CD14-positive monocyte (primary cell): ENCODE measurements around the gene CHRM4. TPM values are rescaled to one million over a fixed set of nuclear protein-coding genes. Genes with fewer than 3 reads are reported as not detected.
A peak's percentile ranks its signal among the peaks of the same experiment; 100 is the strongest.

Experiments used
- DNase-seq, 3 donors: peaks; one replicate each; pipeline ENCODE4 v3.0.0-alpha.2; 2011 to 2022
- H2AFZ ChIP-seq: 2 replicates; pipeline ENCODE4 v1.6.0; 2012; ENCODE audit warnings: mild to moderate bottlenecking, low read depth, low read length, inconsistent platforms; ENCODE audit not compliant: insufficient read depth, poor library complexity, severe bottlenecking
- H3K27ac ChIP-seq, 2 donors: 1 replicate in 1 of 2; 2 replicates in 1 of 2; pipeline ENCODE4 v1.5.1; 2012 to 2013; ENCODE audit warnings: low read length in 2 of 2, control low read depth in 1 of 2, inconsistent platforms in 1 of 2, low read depth in 1 of 2, mild to moderate bottlenecking in 1 of 2
- H3K27me3 ChIP-seq, 2 donors: one replicate each; pipeline versions ENCODE4 v1.6.0 to v1.6.1; 2011 to 2013; ENCODE audit warnings: low read length in 2 of 2; ENCODE audit not compliant: control insufficient read depth in 2 of 2, insufficient read depth in 2 of 2
- H3K36me3 ChIP-seq, 2 donors: replicated peaks in 1 of 2; 1 replicate in 1 of 2; 2 replicates in 1 of 2; pipeline versions ENCODE4 v1.5.1 to v1.6.1; 2012 to 2013; ENCODE audit warnings: low read length in 2 of 2, control low read depth in 1 of 2, inconsistent platforms in 1 of 2, mild to moderate bottlenecking in 1 of 2; ENCODE audit not compliant: insufficient read depth in 2 of 2, control insufficient read depth in 1 of 2
- H3K4me1 ChIP-seq, 2 donors: 1 replicate in 1 of 2; 2 replicates in 1 of 2; pipeline versions ENCODE4 v1.5.1 to v1.6.1; 2012 to 2013; ENCODE audit warnings: low read length in 2 of 2, control low read depth in 1 of 2, inconsistent platforms in 1 of 2, mild to moderate bottlenecking in 1 of 2, moderate library complexity in 1 of 2; ENCODE audit not compliant: insufficient read depth in 2 of 2, control insufficient read depth in 1 of 2
- H3K4me2 ChIP-seq: replicated peaks from 2 replicates; pipeline ENCODE3; 2012; ENCODE audit warnings: low read length, moderate library complexity, mild to moderate bottlenecking; ENCODE audit not compliant: poor library complexity, severe bottlenecking; ENCODE audit errors: extremely low read depth
- H3K4me3 ChIP-seq, 3 experiments: fragments of 200-600 bp in 1 of 3; sonication (generic) in 1 of 3; replicated peaks in 1 of 3; 1 replicate in 2 of 3; 2 replicates in 1 of 3; pipeline ENCODE4 v1.5.1; 2011 to 2013; ENCODE audit warnings: low read length in 3 of 3, mild to moderate bottlenecking in 3 of 3, control low read depth in 2 of 3, low read depth in 2 of 3, inconsistent platforms in 1 of 3, moderate library complexity in 1 of 3
- H3K79me2 ChIP-seq: 2 replicates; pipeline ENCODE4 v1.6.0; 2012; ENCODE audit warnings: mild to moderate bottlenecking, control low read depth, inconsistent platforms, low read length, moderate library complexity; ENCODE audit not compliant: insufficient read depth
- H3K9ac ChIP-seq: 2 replicates; pipeline ENCODE4 v1.6.0; 2017; ENCODE audit warnings: low read length, mild to moderate bottlenecking; ENCODE audit not compliant: insufficient read depth, poor library complexity, severe bottlenecking
- H3K9me3 ChIP-seq, 2 donors: replicated peaks in 1 of 2; 1 replicate in 1 of 2; 2 replicates in 1 of 2; pipeline versions ENCODE4 v1.5.1 to v1.6.1; 2012 to 2013; ENCODE audit warnings: low read length in 2 of 2, control low read depth in 1 of 2; ENCODE audit not compliant: control insufficient read depth in 1 of 2, insufficient read depth in 1 of 2
- H4K20me1 ChIP-seq: 2 replicates; pipeline ENCODE4 v1.6.0; 2012; ENCODE audit warnings: mild to moderate bottlenecking, low read length, control low read depth, moderate library complexity; ENCODE audit not compliant: insufficient read depth
- H3K27ac Mint-ChIP-seq, 7 donors: one replicate each; pipeline ENCODE4 v1.8.0; 2020; ENCODE audit warnings: mild to moderate bottlenecking in 7 of 7, mixed read lengths in 7 of 7, moderate library complexity in 6 of 7, inconsistent platforms in 2 of 7
- H3K27me3 Mint-ChIP-seq, 3 donors: one replicate each; pipeline ENCODE4 v1.8.0; 2021 to 2022; ENCODE audit warnings: low read depth in 3 of 3, mild to moderate bottlenecking in 3 of 3, mixed read lengths in 3 of 3, moderate library complexity in 3 of 3, inconsistent platforms in 1 of 3
- H3K36me3 Mint-ChIP-seq, 2 donors: one replicate each; pipeline ENCODE4 v1.8.0; 2020; ENCODE audit warnings: mixed read lengths in 2 of 2, inconsistent platforms in 1 of 2, mild to moderate bottlenecking in 1 of 2
- H3K4me1 Mint-ChIP-seq: one replicate; pipeline ENCODE4 v1.8.0; 2020; ENCODE audit warnings: mild to moderate bottlenecking, mixed read lengths
- H3K4me3 Mint-ChIP-seq, 2 donors: one replicate each; pipeline ENCODE4 v1.8.0; 2020; ENCODE audit warnings: mild to moderate bottlenecking in 2 of 2, mixed read lengths in 2 of 2, moderate library complexity in 1 of 2
- H3K9me3 Mint-ChIP-seq, 7 donors: one replicate each; pipeline ENCODE4 v1.8.0; 2020 to 2022; ENCODE audit warnings: mixed read lengths in 7 of 7, mild to moderate bottlenecking in 6 of 7, moderate library complexity in 6 of 7, inconsistent platforms in 2 of 7
- CTCF ChIP-seq: fragments of 200-600 bp; IDR thresholded peaks from one replicate; pipeline ENCODE4 v1.8.0; 2022; ENCODE audit warnings: antibody characterized with exemption, mild to moderate bottlenecking
- WGBS: methylation state at CpG from one replicate; pipeline ENCODE4 v1.1.5; 2013; ENCODE audit warnings: missing lambda C conversion rate; ENCODE audit not compliant: insufficient coverage; 5-methylcytosine and 5-hydroxymethylcytosine counted together
- intact Hi-C, 2 donors: fragments of 100-400 bp; cut with micrococcal nuclease; formaldehyde crosslinking; loops; one replicate each; pipeline versions ENCODE4 v1.15.0 to v1.15.1; 2023
- polyA plus RNA-seq, 3 donors: library from polyadenylated mRNA; depleted of rRNA in 1 of 3; unstranded in 2 of 3; stranded (reverse) in 1 of 3; fragments of 300-500 nt in 2 of 3; fragments of >200 nt in 1 of 3; fragmentation: Illumina TruSeq in 2 of 3; gene quantifications; 1 replicate in 2 of 3; 2 replicates in 1 of 3; pipeline ENCODE4 v1.2.3, GENCODE V29; 2012 to 2021

Gene CHRM4
- polyA plus RNA-seq, 3 donors: 0.15 to 0.57 TPM; not detected in 1

- Histone ChIP-seq H3K9ac (peak overlapping the region; percentile 25), H3K4me1 (peaks cover 62 to 84% of the 10 kb centered on the region in 2 donors), H3K36me3 (peaks cover 24 to 45% of the 10 kb centered on the region in 2 donors), H3K27ac (peak overlapping the region in 1 of 2 donors; percentile 70), H3K27me3 (no peaks in the 10 kb centered on the region), H3K4me2 (no peak overlapping the region), H3K79me2 (peaks cover 98% of the 10 kb centered on the region), H3K4me3 (no peak overlapping the region), H2AFZ (no peak overlapping the region), H4K20me1 (peaks cover 97% of the 10 kb centered on the region), H3K9me3 (no peaks in the 10 kb centered on the region)
- DNase-seq: no peak
- Mint-ChIP-seq H3K36me3 (peaks cover 14 to 58% of the 10 kb centered on the region in 2 donors), H3K27me3 (no peaks in the 10 kb centered on the region), H3K4me1 (peaks cover 80% of the 10 kb centered on the region), H3K4me3 (no peak overlapping the region), H3K27ac (peak overlapping the region in 3 of 7 donors; percentile 33 to 85 (median 82)), H3K9me3 (no peaks in the 10 kb centered on the region)
- intact Hi-C loops: no loop called here
- TF ChIP-seq CTCF: no peak
- no CpG with 5 or more reads among the region's 3 CpGs for WGBS
Measured at GRCh38 chr11:46350695-46351094, 40.9 kb downstream of the CHRM4 start.

GRCh38 chr11:46348566-46349401, 42.8 kb downstream of the CHRM4 start:
- Mint-ChIP-seq H3K36me3 (peaks cover 12 to 53% of the 10 kb centered on the region in 2 donors), H3K27me3 (no peaks in the 10 kb centered on the region), H3K9me3 (peaks cover 0 to 4% (median 0%) of the 10 kb centered on the region in 7 donors), H3K27ac (peak overlapping the region; percentile 3 to 85 (median 71)), H3K4me3 (peak overlapping the region; percentile 78 to 85), H3K4me1 (peaks cover 83% of the 10 kb centered on the region)
- H3K4me1 ChIP-seq: peaks cover 70 to 84% of the 10 kb centered on the region in 2 donors
- H3K4me3 ChIP-seq: peak overlapping the region in 2 of 3 experiments; percentile 66 to 84
- no peak for DNase-seq
- no peaks in the 10 kb centered on the region for H3K9me3 ChIP-seq
- H3K36me3 ChIP-seq: peaks cover 23 to 35% of the 10 kb centered on the region in 2 donors
- H3K4me2 ChIP-seq: peak overlapping the region; percentile 86
- H2AFZ ChIP-seq: no peak overlapping the region
- H3K9ac ChIP-seq: peak overlapping the region; percentile 57
- peak overlapping the region in 1 of 2 donors; percentile 63 for H3K27ac ChIP-seq
- H4K20me1 ChIP-seq: peaks cover 83% of the 10 kb centered on the region
- TF ChIP-seq CTCF: no peak
- WGBS: 15% methylated on average over 15 of the region's 18 CpGs
- intact Hi-C loops: loop anchor here in 1 of 2 donors (10.0 kb wide), 1 partner anchor 224 kb away; the partner anchor contains the start of gene PHF21A
- peaks cover 98% of the 10 kb centered on the region for H3K79me2 ChIP-seq
- no peaks in the 10 kb centered on the region for H3K27me3 ChIP-seq
